Panc1 (cell line): ENCODE data around the gene ABCC4.

ENCODE experiments used
- CTCF ChIP-seq: fragments of 450-650 bp; IDR thresholded peaks from 2 replicates; pipeline ENCODE4 v1.5.1; 2017; ENCODE audit warnings: mild to moderate bottlenecking
- POLR2AphosphoS5 ChIP-seq: IDR thresholded peaks from 2 replicates; pipeline ENCODE4 v1.6.1; 2012; ENCODE audit warnings: mild to moderate bottlenecking, low read depth, low read length, moderate library complexity
- SIN3A ChIP-seq: IDR thresholded peaks from 2 replicates; pipeline ENCODE4 v1.6.1; 2012; ENCODE audit warnings: low read depth, mild to moderate bottlenecking, low read length, moderate library complexity, borderline replicate concordance; ENCODE audit not compliant: insufficient read depth

- TF ChIP-seq CTCF (no peak), POLR2AphosphoS5 (no peak), SIN3A (no peak)
These were observed 261.8 kb downstream of the ABCC4 start for GRCh38 chr13:95039415-95039814.
